ENCODE results near the gene BICD1.

- TF ChIP-seq, protein P1, sequence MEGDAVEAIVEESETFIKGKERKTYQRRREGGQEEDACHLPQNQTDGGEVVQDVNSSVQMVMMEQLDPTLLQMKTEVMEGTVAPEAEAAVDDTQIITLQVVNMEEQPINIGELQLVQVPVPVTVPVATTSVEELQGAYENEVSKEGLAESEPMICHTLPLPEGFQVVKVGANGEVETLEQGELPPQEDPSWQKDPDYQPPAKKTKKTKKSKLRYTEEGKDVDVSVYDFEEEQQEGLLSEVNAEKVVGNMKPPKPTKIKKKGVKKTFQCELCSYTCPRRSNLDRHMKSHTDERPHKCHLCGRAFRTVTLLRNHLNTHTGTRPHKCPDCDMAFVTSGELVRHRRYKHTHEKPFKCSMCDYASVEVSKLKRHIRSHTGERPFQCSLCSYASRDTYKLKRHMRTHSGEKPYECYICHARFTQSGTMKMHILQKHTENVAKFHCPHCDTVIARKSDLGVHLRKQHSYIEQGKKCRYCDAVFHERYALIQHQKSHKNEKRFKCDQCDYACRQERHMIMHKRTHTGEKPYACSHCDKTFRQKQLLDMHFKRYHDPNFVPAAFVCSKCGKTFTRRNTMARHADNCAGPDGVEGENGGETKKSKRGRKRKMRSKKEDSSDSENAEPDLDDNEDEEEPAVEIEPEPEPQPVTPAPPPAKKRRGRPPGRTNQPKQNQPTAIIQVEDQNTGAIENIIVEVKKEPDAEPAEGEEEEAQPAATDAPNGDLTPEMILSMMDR (IDR thresholded peaks at IDR 0.05): no peak
- no peak for TF ChIP-seq EZH2 (IDR thresholded peaks at IDR 0.05; ENCODE audit: borderline replicate concordance, insufficient read depth, low read depth, low read length, poor library complexity, severe bottlenecking)
These were observed 2.1 kb downstream of the BICD1 start for GRCh38 chr12:32108787-32109186.
